Germinal center (tissue), 1 donor: Measurements from ENCODE around the gene SLAMF6.
"Not testable (repeated sequence)": the region's sequence is repeated elsewhere in the genome, so short reads cannot be mapped to it uniquely, and the experiment has no call there.

Experiments
- DNase-seq: peaks from one replicate; pipeline ENCODE4 v3.0.0; 2012; ENCODE audit warnings: mixed read lengths, low spot score

Gene SLAMF6

DNA sequence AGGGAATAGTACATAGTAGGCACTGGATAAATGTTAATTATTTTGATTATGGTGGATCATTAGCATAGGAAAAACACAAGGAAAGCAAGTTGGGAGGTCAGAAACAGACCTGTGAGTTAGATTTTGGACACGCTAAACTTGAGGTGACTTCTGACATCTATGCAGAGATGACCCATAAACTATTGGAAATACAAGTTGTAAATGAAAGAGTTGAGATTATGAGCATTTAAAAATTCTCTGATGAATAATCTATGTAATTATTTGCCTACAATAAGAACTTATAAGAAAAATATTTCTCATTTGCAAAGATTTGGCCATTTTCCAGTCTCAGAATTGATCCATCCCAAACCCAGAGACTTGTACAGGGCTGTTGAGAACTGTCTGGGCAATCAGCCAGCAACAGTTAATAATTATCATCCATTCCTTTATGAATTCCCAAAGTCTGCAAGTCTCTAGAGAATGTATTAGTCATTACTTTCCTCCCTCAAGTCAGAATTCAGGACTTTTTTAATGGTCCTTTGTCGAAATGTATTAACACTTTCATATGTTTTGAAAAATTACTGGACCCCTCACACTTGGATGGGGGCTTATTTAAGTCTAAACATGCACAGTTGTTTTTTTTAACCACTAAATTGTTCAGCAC lies 19.4 kb upstream of the SLAMF6 start:
- no peak for DNase-seq

DNA sequence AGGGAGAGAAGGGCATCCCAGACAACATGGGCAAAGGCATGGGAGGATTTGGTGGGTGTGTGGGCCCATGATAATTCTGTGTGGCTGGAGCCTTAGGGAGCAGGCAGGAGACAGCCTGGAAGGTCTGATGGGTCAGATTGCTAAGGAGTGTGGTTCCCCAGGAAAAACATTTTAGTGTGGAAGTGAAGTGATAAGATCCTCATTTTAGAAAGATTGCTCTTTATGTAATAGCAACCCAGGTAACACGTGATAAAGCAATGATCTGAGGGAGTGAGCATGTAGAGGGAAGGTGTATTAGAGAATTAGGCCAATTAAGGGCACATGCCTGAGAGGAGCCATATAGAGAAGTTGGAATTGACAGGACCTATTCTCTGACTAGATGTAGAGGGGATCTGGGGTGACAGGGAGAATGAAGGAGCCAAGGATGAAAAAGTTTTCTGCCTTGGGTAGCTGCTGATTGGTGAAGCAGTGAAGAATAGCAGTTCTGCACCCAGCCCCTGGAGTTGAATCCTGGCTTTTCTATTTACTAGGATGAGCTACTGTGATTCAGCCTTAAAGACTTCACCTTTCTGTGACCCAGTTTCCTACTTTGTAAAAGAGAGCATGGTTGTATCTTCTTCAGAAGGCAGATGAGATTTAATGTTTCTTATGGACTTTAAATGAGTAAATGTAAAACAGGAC lies 18.7 kb upstream of the SLAMF6 start:
- no peak for DNase-seq

DNA sequence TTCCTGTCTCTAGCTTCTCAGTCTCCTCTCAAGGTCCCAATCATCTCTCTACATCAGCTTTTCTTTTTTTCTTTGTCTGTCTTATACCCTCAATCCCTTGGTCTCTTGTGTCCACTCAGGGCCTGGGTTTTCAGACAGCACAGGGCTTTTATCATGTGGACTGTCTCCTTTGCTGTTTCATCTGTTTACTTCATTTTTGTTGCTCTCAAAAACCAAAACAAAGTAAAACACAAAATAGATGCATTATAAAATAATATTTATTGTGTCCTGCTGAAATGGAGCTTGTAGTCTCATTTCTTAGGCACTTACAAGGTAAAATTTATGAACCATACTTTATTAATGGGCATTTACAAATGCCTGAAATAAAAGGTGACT lies 17.8 kb upstream of the SLAMF6 start:
- no peak for DNase-seq

DNA sequence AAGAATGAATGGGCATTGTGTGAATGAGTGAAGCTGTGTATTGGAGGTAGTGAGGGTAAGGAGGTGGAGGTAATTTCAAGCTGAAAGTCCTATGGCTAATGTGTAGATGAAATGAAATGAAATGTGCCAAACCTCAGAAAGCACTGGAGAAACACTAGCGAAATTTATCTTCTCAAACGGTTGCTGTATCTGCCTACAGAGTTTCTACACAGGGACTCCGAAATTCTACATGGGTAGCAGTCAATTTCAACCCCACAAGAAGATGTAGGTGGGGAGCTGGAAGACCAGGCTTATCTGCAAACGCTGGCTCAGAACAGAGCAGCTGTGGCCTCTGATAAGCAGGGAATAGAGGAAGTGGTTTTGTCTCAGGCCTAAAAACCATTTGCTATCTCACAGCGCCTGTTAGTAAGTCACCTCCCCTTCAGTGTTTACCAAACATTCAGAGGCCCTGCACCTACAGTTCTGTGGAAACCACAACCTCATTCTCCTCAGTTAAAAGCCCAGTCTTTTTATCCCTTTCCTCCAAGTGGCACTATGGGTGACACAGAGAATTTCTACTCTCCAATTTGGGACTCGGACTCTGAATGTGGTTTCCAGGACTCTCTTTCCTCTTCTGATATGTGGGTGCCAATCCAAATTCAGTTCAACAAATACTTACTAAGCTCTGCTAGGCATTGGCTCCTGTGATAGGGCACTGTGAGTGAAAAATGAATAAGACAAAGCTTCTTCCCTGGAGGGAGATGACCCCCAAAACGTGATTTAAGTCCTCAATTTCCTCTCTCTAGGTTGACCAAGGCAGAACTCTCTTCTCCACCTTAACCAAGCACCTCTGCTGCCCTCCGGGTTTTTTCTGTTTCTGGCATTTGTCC lies 17.2 kb upstream of the SLAMF6 start:
- DNase-seq = peak; percentile 69

DNA sequence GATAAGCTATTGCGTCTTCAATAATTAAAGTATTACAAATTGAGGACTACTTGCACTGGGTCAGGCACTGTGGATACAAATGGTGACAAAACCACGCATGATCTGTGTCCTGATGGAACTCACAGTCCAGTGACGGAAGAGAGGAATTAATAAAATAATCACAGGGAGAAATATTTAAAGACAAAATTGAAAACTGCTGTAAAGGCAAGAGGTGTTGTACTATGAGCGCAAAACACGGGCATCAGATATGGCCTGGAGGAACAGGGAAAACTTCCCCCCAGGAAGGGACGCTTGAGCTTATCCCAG lies 16.6 kb upstream of the SLAMF6 start:
- no peak for DNase-seq

DNA sequence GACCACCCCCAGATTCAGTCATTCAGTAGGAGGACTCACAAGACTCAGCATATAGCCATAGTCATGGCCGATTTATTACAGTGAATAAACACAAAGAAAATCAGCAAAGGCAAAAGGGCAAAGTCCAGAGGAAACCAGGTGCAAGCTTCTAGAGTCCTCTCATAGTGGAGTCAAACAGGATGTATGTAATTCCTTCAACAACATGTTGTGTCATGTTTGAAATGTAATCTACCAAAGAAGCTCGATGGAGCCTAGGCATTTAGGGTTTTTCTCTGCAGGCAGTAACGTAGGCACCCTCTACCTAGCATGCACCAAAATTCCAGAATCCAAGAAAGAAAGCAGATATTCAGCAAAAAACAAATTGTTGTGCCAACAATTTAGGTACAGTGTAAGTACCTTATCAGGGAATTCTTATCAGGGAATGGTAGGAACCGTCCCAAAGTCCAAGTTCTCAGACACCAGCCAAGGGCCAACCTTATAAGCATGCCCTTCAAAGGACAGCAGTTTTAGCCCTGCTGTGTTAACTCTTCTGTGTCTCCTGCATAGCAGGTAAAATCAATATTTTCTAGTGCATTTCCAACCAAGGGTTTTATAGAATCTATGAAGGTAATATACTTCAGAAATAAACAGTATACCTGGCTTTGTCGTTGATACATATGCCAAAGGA lies 16.1 kb upstream of the SLAMF6 start:
- no peak for DNase-seq

DNA sequence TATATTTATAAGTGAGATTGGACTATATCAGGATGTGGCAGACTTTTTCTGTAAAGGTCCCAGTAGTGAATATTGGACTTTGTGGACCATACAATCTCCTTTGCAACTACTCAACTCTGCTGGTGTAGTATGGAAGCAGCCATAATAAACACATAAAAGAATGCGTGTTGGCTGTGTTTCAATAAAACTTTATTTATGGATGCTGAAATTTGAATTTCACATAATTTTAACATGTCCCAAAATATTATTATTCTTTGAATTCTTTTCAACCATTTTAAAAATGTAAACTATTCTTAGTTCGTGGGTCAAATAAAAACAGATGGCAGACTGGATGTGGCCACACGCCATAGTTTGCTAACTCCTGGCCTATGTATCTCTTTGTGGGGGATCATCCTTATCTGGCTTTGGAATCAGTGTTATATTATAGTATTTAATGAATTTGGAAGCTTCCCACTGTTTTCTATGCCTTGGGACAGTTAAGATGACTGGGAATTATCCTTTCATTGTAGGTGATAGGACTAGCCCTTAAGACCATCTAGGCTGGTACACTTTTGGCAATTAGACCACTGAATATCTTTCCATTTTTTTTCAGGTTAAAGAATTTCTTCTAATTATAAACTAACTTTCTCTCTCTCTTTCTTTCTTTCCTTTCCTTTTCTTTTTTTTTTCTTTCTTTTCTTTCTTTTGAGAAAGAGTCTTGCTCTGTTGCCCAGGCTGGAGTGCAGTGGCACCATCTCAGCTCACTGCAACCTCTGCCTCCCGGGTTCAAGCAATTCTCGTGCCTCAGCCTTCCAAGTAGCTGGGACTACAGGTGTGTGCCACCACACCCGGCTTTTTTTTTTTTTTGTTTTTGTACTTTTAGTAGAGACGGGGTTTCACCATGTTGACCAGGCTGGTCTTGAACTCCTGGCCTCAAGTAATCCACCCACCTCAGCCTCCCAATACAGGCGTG lies 14.9 kb upstream of the SLAMF6 start:
- DNase-seq = no peak

DNA sequence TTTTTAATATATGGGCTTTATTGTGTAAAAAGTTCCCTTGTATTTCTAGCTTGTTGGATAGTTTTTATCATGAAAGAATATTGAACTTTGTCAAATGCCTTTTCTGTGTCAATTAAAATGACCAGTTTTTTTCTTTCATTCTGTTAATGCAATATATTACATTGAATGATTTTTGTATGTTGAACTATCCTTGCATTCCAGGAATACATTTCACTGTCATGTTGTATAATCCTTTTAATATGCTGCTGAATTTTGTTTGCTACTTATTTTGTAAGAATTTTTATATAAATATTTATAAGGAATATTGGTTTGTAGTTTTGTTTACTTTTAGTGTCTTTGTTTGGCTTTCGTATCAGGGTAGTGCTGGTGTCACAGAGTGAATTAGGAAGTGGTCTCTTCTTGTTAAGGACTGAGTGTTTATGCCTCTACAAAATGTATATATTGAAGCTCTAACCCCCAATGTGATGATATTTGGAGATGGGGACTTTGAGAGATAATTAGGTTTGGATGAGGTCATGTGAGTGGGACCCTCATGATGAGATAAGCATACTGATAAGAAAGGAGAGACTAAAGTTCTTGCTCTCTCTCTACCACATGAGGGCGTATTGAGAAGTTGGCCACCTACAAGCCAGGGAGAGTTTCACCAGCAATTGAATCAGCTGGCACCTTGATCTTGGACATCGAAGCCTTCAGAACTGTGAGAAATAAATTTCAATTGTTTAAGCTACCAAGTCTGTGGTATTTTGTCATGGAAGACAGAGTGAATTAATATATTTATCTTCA lies 12.0 kb upstream of the SLAMF6 start:
- no peak for DNase-seq

DNA sequence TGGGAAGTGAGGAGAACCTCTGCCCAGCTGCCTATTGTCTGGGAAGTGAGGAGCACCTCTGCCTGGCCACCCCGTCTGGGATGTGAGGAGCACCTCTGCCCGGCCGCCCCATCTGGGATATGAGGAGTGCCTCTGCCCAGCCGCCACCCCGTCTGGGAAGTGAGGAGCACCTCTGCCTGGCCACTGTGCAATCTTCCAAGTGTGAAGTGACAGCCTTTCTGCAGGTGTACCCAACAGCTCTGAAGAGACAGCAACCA lies 9.4 kb upstream of the SLAMF6 start:
- DNase-seq = not testable (repeated sequence)

DNA sequence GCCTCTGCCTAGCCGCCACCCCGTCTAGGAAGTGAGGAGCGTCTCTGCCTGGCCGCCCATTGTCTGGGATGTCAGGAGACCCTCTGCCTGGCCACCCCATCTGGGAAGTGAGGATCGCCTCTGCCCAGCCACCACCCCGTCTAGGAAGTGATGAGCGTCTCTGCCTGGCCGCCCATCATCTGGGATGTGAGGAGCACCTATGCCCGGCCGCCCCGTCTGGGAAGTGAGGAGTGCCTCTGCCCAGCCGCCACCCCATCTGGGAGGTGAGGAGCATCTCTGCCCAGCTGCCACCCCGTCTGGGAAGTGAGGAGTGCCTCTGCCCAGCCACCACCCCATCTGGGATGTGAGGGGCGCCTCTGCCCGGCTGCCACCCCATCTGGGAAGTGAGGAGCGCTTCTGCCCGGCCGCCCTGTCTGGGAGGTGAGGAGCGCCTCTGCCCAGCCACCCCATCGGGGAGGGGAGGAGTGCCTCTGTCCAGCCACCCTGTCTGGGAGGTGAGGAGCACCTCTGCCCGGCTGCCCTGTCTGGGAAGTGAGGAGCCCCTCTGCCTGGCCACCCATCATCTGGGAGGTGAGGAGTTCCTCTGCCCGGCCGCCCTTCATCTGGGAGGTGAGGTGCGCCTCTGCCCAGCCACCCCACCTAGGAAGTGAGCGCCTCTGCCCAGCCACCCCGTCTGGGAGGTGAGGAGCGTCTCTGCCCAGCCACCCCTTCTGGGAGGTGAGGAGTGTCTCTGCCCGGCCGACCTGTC lies 8.9 kb upstream of the SLAMF6 start:
- DNase-seq = not testable (repeated sequence)

DNA sequence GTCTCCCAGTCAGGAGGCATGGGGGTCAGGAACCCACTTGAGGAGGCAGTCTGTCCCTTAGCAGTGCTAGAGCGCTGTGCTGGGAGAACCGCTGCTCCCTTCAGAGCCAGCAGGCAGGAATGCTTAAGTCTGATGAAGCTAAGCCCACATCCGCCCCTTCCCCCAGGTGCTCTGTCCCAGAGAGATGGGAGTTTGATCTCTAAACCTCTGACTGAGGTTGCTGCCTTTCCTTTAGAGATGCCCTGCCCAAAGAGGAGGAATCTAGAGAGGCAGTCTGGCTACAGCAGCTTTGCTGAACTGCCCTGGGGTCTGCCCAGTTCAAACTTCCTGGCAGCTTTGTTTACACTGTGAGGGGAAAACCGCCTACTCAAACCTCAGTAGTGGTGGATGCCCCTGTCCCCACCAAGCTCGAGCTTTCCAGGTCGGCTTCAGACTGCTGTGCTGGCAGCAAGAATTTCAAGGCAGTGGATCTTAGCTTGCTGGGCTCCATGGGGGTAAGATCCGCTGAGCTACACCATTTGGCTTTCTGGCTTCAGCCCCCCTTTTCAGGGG lies 6.4 kb upstream of the SLAMF6 start:
- not testable (repeated sequence) for DNase-seq

DNA sequence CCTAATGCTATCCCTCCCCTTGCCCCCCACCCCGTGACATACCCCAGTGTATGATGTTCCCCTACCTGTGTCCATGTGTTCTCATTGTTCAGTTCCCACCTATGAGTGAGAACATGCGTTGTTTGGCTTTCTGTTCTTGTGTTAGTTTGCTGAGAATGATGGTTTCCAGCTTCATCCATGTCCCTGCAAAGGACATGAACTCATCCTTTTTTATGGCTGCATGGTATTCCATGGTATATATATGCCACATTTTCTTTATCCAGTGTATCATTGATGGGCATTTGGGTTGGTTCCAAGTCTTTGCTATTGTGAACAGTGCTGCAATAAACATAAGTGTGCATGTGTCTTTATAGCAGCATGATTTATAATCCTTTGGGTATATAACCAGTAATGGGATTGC lies 734 bp upstream of the SLAMF6 start:
- not testable (repeated sequence) for DNase-seq

DNA sequence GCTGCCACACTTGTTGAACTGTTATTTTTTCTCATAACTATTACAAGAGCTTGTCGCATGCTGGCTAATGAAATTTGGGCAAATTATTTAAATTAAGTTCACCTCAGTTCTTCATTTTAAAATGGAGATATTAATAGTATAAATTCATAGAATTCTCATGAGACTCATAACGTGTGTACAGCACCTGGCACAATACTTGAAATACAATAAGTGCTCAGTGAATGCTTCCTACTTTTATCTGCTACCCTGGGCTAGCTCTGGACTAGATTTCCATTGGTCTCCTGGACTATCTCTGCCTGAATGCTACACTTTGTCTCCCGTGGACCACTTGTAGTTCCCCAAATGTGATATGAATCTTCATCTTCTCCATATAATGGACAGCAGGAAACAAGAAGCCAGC lies 919 bp downstream of the SLAMF6 start:
- DNase-seq = peak; percentile 26

DNA sequence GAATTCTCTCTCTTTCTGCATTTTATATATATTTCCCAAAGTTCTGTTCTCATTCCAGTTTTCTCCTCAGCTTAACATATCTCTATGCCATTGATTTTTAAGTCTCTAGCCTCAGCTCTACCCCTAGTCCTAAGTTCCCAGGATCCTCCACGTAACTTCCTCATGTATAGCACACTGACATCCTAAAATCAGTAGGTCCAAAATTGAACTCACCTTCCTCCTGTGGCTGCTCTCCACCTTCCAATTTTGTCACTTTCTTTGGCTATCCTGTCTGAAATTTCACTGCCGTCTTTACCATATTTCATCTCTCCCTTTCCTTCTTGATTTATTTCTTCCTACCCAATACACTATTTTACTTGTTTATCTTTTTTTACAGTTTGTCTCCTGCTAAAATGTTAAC lies 1.5 kb downstream of the SLAMF6 start:
- DNase-seq = no peak

DNA sequence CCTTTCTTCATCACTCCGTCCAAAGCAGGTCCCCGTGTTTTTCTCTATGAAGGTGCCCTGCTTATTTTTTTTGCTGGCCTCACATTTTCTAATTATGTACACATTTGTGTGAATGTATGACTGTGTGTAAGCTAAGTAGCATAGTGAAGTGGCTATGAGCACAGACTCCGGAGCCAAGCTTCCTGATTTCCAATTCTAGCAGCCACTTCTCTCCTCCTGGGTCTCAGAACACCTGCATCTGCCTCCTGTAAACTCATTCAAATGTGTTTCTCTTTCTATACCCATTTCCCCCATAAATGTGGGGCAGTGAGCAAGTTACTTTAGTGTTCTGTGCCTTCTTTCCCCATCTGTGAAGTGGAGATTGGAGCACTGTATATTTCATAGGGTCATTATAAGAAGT lies 2.1 kb downstream of the SLAMF6 start:
- peak; percentile 51 for DNase-seq

DNA sequence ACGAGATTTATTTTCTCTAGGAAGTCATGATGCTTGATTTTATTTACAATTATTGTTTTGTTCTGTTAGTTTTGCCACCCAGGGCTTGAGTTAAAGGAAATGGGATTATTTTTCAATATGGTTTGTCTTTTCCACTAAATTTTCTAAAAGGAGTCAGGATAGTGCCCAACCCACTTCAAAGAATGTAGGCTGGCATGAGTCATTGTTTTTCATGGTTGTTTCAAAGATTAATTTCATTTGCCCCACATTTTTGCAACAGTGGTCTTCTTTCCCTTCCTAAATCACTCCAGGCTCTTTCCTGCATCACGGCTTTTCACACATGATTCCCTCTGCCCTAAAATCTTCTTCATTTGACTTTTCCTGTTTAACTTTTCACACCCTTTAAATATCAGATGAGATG lies 2.5 kb downstream of the SLAMF6 start:
- DNase-seq = no peak

DNA sequence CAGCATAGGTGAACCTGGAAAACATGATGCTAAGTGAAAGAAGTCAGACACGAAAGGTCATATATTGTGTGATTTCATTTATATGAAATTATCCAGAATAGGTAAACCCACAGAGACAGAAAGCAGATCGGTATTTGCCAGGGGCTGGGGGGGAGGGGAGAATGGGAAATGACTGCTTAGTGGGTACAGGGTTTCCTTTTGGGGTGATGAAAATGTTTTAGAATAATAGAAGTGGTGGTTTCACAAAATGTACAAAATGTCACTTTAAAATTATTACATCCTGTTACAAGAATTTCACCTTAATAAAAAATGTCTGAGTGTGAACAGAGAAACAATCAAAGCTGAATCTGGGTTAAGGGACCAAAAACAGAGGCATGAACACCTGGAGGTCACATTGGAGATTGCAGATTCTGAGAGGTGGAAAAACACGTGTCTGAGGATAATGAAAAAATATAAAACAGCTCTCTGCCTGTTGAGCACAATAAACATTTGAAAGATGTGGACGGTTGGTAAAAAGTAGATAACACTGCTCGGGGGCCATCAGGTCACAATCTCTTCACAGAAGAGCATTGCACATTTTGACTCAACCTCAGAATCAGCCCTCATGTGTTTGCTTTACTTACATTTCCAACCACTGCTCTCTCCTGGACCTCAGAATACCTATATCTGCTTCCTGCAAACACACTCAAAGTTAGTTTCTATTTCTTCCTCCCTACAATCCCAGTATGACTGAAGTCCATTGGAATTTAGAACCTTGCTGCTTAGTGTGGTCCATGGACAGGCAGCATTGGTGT lies 3.2 kb downstream of the SLAMF6 start:
- no peak for DNase-seq

DNA sequence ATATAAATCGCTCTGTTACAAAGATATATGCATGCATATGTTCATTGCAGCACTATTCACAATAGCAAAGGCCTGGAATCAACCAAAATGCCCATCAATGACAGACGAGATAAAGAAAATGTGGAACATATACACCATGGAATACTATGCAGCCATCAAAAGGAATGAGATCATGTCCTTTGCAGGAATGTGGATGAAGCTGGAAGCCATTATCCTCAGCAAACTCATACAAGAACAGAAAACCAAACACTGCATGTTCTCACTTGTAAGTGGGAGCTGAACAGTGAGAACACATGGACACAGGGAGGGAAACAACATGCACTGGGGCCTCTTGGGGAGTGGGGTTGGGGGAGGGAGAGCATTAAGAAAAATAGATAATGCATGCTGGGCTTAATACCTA lies 5.5 kb downstream of the SLAMF6 start:
- DNase-seq = not testable (repeated sequence)

DNA sequence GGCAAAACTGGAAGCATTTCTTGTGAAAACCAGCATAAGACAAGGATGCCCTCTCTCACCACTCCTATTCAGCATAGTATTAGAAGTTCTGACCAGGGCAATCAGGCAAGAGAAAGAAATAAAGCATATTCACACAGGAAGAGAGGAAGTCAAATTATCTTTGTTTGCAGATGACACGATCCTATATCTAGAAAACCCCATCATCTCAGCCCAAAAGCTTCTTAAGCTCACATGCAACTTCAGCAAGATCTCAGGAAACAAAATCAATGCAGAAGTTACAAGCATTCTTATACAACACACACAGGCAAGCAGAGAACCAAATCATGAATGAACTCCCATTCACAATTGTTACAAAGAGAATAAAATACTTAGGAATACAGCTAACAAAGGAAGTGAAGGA lies 7.1 kb downstream of the SLAMF6 start:
- not testable (repeated sequence) for DNase-seq
